ENCODE measurements around the gene C1QTNF3. TPM values are rescaled to one million over a fixed set of nuclear protein-coding genes. Genes with fewer than 3 reads are reported as not detected.

Gene C1QTNF3
- total RNA-seq, 1 donor from 2014 or later = 1.5 TPM

DNA sequence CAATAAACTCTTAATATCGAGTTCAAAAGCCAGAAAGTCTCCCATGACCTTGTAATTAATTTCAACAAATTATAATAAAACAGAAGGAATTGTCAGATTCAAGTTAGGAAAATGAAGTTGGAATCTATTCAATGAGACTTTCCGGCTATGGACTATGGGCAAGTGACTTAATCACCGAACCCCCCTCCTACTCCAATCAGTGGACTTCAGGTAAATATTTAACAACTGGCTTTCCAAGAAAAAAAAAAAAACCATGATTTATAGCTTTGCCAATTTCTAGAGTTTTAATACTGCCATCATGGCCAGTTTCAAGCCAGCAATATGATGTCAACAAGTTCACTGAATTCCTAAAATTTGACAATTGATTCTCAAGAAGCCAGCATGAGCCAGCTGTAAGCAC is 63.0 kb downstream of the C1QTNF3 start:
- no peak overlapping the region for H3K4me3 Mint-ChIP-seq (ENCODE audit: unreplicated experiment)
- no peaks in the 10 kb centered on the region for H3K36me3 Mint-ChIP-seq (ENCODE audit: low read depth)
- no peak overlapping the region for H3K27ac Mint-ChIP-seq (ENCODE audit: unreplicated experiment)
- no peaks in the 10 kb centered on the region for H3K9me3 Mint-ChIP-seq (ENCODE audit: low read depth)
- H3K4me1 Mint-ChIP-seq (ENCODE audit: low read depth) = peaks cover 5% of the 10 kb centered on the region
- DNase-seq (ENCODE audit: low spot score) = no peak
- TF ChIP-seq, protein P1, sequence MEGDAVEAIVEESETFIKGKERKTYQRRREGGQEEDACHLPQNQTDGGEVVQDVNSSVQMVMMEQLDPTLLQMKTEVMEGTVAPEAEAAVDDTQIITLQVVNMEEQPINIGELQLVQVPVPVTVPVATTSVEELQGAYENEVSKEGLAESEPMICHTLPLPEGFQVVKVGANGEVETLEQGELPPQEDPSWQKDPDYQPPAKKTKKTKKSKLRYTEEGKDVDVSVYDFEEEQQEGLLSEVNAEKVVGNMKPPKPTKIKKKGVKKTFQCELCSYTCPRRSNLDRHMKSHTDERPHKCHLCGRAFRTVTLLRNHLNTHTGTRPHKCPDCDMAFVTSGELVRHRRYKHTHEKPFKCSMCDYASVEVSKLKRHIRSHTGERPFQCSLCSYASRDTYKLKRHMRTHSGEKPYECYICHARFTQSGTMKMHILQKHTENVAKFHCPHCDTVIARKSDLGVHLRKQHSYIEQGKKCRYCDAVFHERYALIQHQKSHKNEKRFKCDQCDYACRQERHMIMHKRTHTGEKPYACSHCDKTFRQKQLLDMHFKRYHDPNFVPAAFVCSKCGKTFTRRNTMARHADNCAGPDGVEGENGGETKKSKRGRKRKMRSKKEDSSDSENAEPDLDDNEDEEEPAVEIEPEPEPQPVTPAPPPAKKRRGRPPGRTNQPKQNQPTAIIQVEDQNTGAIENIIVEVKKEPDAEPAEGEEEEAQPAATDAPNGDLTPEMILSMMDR (IDR thresholded peaks at IDR 0.05) = no peak
- no peaks in the 10 kb centered on the region for H3K27me3 Mint-ChIP-seq (ENCODE audit: low read depth)

DNA sequence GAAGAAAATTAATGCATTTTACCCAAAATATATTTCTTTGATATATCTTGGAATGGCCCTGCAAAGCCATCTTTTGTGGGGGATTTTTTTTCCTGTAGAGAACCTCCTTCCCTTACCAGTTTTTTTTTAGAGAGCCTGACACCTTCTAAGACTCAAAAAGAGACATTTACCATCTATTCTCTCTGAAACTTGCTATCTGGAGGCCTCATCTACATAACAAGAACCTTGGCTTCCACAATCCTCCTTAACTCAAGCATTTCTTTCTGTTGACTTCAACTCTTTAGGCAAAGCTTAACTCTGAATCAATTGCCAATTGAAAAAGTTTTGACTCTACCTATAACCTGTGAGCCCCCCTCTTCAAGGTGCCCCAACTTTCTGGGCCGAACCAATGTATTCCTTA is 64.7 kb downstream of the C1QTNF3 start:
- Mint-ChIP-seq H3K36me3 (ENCODE audit: low read depth) (no peaks in the 10 kb centered on the region), H3K4me1 (ENCODE audit: low read depth) (peaks cover 5% of the 10 kb centered on the region), H3K27ac (ENCODE audit: unreplicated experiment) (no peak overlapping the region), H3K27me3 (ENCODE audit: low read depth) (no peaks in the 10 kb centered on the region), H3K4me3 (ENCODE audit: unreplicated experiment) (no peak overlapping the region), H3K9me3 (ENCODE audit: low read depth) (no peaks in the 10 kb centered on the region)
- no peak for DNase-seq (ENCODE audit: low spot score)
- TF ChIP-seq, protein P1 (IDR thresholded peaks at IDR 0.05) = no peak

DNA sequence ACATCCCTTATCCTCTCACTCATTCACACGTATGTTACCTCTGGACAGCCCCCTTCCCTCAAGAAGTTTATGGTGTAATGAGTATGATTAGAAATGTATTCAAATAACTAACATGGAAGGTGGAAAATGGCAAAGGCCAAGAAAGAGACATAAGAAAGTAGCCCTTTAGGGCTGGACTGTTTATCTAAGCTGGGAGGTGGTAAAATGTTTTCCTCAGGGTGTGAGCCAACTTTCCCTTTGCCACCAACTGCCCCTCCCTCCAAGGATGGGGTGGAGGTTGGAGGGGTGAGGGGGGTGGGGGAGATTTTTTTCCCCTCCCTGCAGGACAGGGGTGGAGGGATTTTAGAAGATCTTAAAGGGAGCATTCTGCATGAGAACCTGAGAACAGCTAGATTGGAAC is 66.7 kb downstream of the C1QTNF3 start:
- TF ChIP-seq, protein P1 (IDR thresholded peaks at IDR 0.05) = no peak
- H3K36me3 Mint-ChIP-seq (ENCODE audit: low read depth) = no peaks in the 10 kb centered on the region
- H3K27me3 Mint-ChIP-seq (ENCODE audit: low read depth) = no peaks in the 10 kb centered on the region
- no peak overlapping the region for H3K4me3 Mint-ChIP-seq (ENCODE audit: unreplicated experiment)
- H3K9me3 Mint-ChIP-seq (ENCODE audit: low read depth) = no peaks in the 10 kb centered on the region
- DNase-seq (ENCODE audit: low spot score) = no peak
- peaks cover 3% of the 10 kb centered on the region for H3K4me1 Mint-ChIP-seq (ENCODE audit: low read depth)
- H3K27ac Mint-ChIP-seq (ENCODE audit: unreplicated experiment) = no peak overlapping the region

DNA sequence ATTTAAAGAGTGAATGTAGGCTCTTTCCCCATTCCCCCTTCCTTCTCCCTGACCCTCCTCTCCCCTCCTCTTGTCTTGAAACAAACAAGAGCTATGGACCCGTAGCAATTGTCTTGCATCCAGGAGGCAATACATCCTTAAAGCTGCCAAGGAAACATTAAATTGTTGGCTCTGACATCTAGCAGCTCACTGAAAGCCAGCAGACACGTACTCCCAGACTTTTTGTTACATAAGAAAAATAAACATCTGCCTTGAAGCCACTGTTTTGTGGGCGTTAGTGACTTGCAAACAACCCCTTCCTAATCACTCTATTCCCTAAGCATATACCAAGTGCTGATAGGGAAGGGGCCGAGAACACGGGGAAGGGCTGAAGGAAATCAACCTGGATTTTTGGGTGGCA is 67.2 kb downstream of the C1QTNF3 start:
- TF ChIP-seq, protein P1 (IDR thresholded peaks at IDR 0.05) = no peak
- H3K36me3 Mint-ChIP-seq (ENCODE audit: low read depth) = no peaks in the 10 kb centered on the region
- no peak overlapping the region for H3K27ac Mint-ChIP-seq (ENCODE audit: unreplicated experiment)
- H3K27me3 Mint-ChIP-seq (ENCODE audit: low read depth) = no peaks in the 10 kb centered on the region
- H3K9me3 Mint-ChIP-seq (ENCODE audit: low read depth) = no peaks in the 10 kb centered on the region
- H3K4me3 Mint-ChIP-seq (ENCODE audit: unreplicated experiment) = no peak overlapping the region
- H3K4me1 Mint-ChIP-seq (ENCODE audit: low read depth) = peaks cover 3% of the 10 kb centered on the region
- no peak for DNase-seq (ENCODE audit: low spot score)

DNA sequence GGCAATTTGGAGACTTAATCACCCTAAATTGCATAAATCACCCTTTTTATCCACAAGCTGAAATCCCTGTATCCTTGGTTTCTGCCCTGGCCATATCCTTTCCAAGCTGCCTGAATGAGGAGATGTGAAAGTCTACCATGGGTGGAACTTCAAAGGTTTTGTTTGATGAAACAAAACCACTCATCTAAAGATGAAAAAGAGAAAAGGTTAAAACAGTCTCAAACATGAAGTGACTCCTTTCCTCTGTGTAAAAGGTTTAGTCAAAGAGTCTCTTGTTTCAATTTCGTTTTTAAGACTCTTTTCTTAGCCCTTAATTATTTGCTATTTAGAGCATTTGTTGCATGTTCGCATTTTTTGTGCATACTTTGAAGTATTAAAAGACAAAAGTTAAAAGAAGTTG is 69.7 kb downstream of the C1QTNF3 start:
- TF ChIP-seq, protein P1 (IDR thresholded peaks at IDR 0.05) = no peak
- Mint-ChIP-seq H3K36me3 (ENCODE audit: low read depth) (no peaks in the 10 kb centered on the region), H3K9me3 (ENCODE audit: low read depth) (no peaks in the 10 kb centered on the region), H3K27me3 (ENCODE audit: low read depth) (no peaks in the 10 kb centered on the region), H3K4me1 (ENCODE audit: low read depth) (peaks cover 3% of the 10 kb centered on the region), H3K4me3 (ENCODE audit: unreplicated experiment) (no peak overlapping the region), H3K27ac (ENCODE audit: unreplicated experiment) (no peak overlapping the region)
- DNase-seq (ENCODE audit: low spot score) = no peak
